Fibroblast of lung (primary cell): ENCODE measurements around the gene MMRN1.

Experiments
- EZH2 ChIP-seq: IDR thresholded peaks from 2 replicates; pipeline ENCODE4 v1.5.1; 2012; ENCODE audit warnings: low read length, control low read depth, mild to moderate bottlenecking; ENCODE audit errors: missing control alignments
- TF ChIP-seq, protein P1 (sequence below), 2 donors: IDR thresholded peaks in 1 of 2; conservative IDR thresholded peaks in 1 of 2; 1 replicate in 1 of 2; 2 replicates in 1 of 2; pipeline ENCODE4 v1.5.1; 2011 to 2012; ENCODE audit warnings: low read length in 2 of 2, control low read depth in 1 of 2, inconsistent platforms in 1 of 2, low read depth in 1 of 2, mild to moderate bottlenecking in 1 of 2

DNA sequence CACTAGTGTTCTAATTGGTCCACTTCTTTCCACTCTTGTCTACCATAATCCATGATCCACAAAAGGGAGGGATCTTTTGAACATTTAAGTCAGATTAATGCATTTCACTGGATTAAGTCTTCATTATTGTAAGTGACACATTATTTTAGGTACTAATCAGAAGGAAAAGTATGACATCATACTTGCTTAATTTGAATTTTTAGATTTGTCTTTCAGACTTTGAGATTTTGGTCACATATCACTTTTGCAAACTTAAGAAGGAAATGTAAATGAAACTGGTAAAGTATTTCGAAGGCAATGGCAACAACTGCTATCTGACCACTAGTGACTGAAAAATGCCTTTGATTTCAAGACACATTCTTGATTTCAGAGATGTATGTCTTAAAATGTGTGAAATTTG lies 5.2 kb downstream of the MMRN1 start:
- TF ChIP-seq, protein P1, sequence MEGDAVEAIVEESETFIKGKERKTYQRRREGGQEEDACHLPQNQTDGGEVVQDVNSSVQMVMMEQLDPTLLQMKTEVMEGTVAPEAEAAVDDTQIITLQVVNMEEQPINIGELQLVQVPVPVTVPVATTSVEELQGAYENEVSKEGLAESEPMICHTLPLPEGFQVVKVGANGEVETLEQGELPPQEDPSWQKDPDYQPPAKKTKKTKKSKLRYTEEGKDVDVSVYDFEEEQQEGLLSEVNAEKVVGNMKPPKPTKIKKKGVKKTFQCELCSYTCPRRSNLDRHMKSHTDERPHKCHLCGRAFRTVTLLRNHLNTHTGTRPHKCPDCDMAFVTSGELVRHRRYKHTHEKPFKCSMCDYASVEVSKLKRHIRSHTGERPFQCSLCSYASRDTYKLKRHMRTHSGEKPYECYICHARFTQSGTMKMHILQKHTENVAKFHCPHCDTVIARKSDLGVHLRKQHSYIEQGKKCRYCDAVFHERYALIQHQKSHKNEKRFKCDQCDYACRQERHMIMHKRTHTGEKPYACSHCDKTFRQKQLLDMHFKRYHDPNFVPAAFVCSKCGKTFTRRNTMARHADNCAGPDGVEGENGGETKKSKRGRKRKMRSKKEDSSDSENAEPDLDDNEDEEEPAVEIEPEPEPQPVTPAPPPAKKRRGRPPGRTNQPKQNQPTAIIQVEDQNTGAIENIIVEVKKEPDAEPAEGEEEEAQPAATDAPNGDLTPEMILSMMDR (conservative IDR thresholded peaks at IDR 0.05 in 1 of 2, IDR thresholded peaks at IDR 0.05 in 1 of 2; ENCODE audit: low read depth in 1 of 2, low read length in 2 of 2), result no peak
- no peak for TF ChIP-seq EZH2
